ENCODE data around the gene RCOR1.

Gene RCOR1

DNA sequence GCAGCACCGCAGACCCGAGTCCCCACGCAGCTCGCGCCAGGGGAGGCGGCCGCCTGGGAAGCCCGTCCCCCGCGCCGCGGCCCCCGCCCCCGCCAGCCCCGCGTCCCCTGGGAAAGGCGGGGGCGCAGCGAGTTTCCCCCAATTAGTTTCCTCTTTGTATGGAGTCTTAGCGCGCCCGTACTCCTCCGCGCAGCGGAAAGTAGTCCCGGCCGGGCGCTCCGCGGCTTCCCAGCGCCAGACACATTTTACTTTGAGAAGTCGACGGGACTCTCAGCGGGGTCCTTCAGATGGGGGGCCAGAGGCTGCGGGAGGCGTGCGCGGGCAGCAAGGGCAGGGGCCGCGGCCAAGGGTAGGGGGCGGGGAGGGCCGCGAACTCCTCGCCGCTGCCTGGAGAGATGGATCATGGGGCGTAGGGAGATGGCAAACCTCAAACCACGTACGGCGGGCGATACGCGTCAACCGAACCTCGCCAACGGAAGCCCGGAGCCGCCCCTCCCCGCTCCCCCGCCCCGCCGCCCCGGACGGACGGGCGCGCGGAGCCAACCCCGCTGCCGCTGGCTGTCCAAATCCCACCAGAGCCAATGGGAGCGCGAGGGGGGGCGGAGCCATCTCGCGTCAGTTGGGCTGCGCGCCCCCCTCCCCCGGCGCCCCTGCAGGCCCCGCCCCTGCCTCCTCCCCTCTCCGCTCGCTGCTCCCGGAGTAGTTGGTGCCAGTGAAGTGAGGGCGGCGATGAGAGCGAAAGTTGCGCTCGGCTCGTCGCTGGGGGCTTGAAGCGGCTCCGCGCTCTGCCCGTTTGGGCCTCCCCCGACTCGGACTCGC, at the start of gene RCOR1:
Gene RCOR1, plus strand, starts transcription at position 706 of the 819 bp plus-strand sequence. CDS start 238 bp downstream, outside the sequence.
- peaks cover 22% of the 10 kb centered on the region for H3K4me1 ChIP-seq (ENCODE audit: insufficient read depth, low read length, severe bottlenecking)
- TF ChIP-seq, protein P1, sequence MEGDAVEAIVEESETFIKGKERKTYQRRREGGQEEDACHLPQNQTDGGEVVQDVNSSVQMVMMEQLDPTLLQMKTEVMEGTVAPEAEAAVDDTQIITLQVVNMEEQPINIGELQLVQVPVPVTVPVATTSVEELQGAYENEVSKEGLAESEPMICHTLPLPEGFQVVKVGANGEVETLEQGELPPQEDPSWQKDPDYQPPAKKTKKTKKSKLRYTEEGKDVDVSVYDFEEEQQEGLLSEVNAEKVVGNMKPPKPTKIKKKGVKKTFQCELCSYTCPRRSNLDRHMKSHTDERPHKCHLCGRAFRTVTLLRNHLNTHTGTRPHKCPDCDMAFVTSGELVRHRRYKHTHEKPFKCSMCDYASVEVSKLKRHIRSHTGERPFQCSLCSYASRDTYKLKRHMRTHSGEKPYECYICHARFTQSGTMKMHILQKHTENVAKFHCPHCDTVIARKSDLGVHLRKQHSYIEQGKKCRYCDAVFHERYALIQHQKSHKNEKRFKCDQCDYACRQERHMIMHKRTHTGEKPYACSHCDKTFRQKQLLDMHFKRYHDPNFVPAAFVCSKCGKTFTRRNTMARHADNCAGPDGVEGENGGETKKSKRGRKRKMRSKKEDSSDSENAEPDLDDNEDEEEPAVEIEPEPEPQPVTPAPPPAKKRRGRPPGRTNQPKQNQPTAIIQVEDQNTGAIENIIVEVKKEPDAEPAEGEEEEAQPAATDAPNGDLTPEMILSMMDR (IDR thresholded peaks at IDR 0.05; ENCODE audit: low read length) = no peak
- no peak for TF ChIP-seq EZH2 (IDR thresholded peaks at IDR 0.05; ENCODE audit: borderline replicate concordance, low read length)
- H3K36me3 ChIP-seq (ENCODE audit: insufficient read depth, low read length) = no peaks in the 10 kb centered on the region
- peaks cover 26% of the 10 kb centered on the region for H3K79me2 ChIP-seq (ENCODE audit: insufficient read depth, low read length)
- no peaks in the 10 kb centered on the region for H4K20me1 ChIP-seq (ENCODE audit: insufficient read depth, low read length)
- peak within 1 kb of the TSS; percentile 92 for H3K4me3 ChIP-seq (ENCODE audit: low read depth, low read length, poor library complexity, severe bottlenecking)
- no peaks in the 10 kb centered on the region for H3K27me3 ChIP-seq (ENCODE audit: insufficient read depth, low read length)
- H3F3A ChIP-seq (ENCODE audit: insufficient read depth, low read length) = no peaks in the 10 kb centered on the region
- peak within 1 kb of the TSS; percentile 88 for H3K9ac ChIP-seq (ENCODE audit: low read length)
- no peaks in the 10 kb centered on the region for H3K9me2 ChIP-seq (ENCODE audit: low read depth, low read length)
- H2AFZ ChIP-seq (ENCODE audit: low read length) = no peak within 1 kb of the TSS
- H3K4me2 ChIP-seq (ENCODE audit: low read length) = peak within 1 kb of the TSS; percentile 87
- H3K9me3 ChIP-seq (ENCODE audit: low read length) = no peaks in the 10 kb centered on the region
- H3K27ac ChIP-seq (ENCODE audit: low read depth, low read length, poor library complexity, severe bottlenecking) = peak within 1 kb of the TSS; percentile 75

GRCh38 chr14:102544046-102544746, 48.3 kb upstream of the RCOR1 start:
- Histone ChIP-seq H3K4me2 (ENCODE audit: low read length) (peak overlapping the region; percentile 46; the same call in 1 of the 2 replicates), H3K9me2 (ENCODE audit: low read depth, low read length) (no peaks in the 10 kb centered on the region), H2AFZ (ENCODE audit: low read length) (no peak overlapping the region), H3F3A (ENCODE audit: insufficient read depth, low read length) (no peaks in the 10 kb centered on the region), H3K9me3 (ENCODE audit: low read length) (no peaks in the 10 kb centered on the region), H3K4me3 (ENCODE audit: low read depth, low read length, poor library complexity, severe bottlenecking) (peak overlapping the region; percentile 19), H3K27me3 (ENCODE audit: insufficient read depth, low read length) (no peaks in the 10 kb centered on the region), H3K36me3 (ENCODE audit: insufficient read depth, low read length) (no peaks in the 10 kb centered on the region), H3K79me2 (ENCODE audit: insufficient read depth, low read length) (no peaks in the 10 kb centered on the region), H3K9ac (ENCODE audit: low read length) (no peak overlapping the region), H4K20me1 (ENCODE audit: insufficient read depth, low read length) (no peaks in the 10 kb centered on the region), H3K4me1 (ENCODE audit: insufficient read depth, low read length, severe bottlenecking) (peaks cover 20% of the 10 kb centered on the region), H3K27ac (ENCODE audit: low read depth, low read length, poor library complexity, severe bottlenecking) (no peak overlapping the region)
- no peak for TF ChIP-seq EZH2 (IDR thresholded peaks at IDR 0.05; ENCODE audit: borderline replicate concordance, low read length)
- TF ChIP-seq, protein P1 (IDR thresholded peaks at IDR 0.05; ENCODE audit: low read length) = no peak

DNA sequence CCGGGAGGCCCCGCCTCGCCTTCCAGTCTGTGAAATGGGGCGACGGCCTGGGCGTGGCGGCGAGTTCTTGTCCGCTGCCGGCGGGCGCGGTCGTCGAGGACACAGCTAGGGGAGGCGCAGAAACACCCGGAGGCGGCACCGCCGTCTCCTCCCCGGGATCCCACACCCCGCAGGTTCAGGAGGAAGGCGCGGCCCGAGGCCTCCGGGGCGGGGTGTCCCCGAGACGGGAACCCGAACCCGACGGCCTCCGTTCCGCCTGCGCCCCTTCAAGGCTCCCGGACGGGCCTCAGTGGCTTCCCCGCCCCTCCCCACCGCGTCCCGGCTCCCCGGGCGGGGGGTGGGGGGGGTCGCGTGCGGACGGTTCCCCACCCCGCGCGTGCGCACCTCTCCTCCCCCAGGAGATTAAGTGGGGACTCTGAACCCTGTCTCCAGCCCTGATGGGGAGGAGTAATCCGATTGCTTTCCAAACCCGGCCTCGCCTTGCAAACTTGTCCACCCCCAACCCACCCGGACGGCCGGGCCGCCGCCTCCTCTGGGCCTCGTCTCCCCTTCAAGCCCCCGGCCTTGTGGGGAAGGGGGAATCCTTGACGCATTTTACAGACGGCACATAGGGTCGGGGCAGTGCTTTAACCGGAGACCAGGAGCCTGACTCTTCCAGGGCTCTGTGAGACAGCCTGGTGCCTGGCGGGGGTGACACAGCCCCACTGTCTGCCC, 47.5 kb upstream of the RCOR1 start:
- no peaks in the 10 kb centered on the region for H3F3A ChIP-seq (ENCODE audit: insufficient read depth, low read length)
- H2AFZ ChIP-seq (ENCODE audit: low read length) = no peak overlapping the region
- H3K27ac ChIP-seq (ENCODE audit: low read depth, low read length, poor library complexity, severe bottlenecking) = no peak overlapping the region

More for the DNA sequence above, 47.5 kb upstream of the RCOR1 start:
- Histone ChIP-seq H3K4me2 (ENCODE audit: low read length) (peak overlapping the region; percentile 46; the same call in 1 of the 2 replicates), H3K9me3 (ENCODE audit: low read length) (no peaks in the 10 kb centered on the region), H4K20me1 (ENCODE audit: insufficient read depth, low read length) (no peaks in the 10 kb centered on the region), H3K9ac (ENCODE audit: low read length) (no peak overlapping the region), H3K4me1 (ENCODE audit: insufficient read depth, low read length, severe bottlenecking) (peaks cover 20% of the 10 kb centered on the region), H3K27me3 (ENCODE audit: insufficient read depth, low read length) (no peaks in the 10 kb centered on the region), H3K79me2 (ENCODE audit: insufficient read depth, low read length) (no peaks in the 10 kb centered on the region), H3K36me3 (ENCODE audit: insufficient read depth, low read length) (no peaks in the 10 kb centered on the region), H3K9me2 (ENCODE audit: low read depth, low read length) (no peaks in the 10 kb centered on the region), H3K4me3 (ENCODE audit: low read depth, low read length, poor library complexity, severe bottlenecking) (peak overlapping the region; percentile 19)
- TF ChIP-seq, protein P1 (IDR thresholded peaks at IDR 0.05; ENCODE audit: low read length) = no peak
- TF ChIP-seq EZH2 (IDR thresholded peaks at IDR 0.05; ENCODE audit: borderline replicate concordance, low read length) = no peak

All from OCI-LY1 (cell line).